Activated naive CD4-positive, alpha-beta T cell treated with anti-CD3 and anti-CD28 coated beads for 36 hours (primary cell): ENCODE data around the gene ARL4C. TPM values are rescaled to one million over a fixed set of nuclear protein-coding genes. Genes with fewer than 3 reads are reported as not detected.
A peak's percentile ranks its signal among the peaks of the same experiment; 100 is the strongest.
"Not testable (repeated sequence)": the region's sequence is repeated elsewhere in the genome, so short reads cannot be mapped to it uniquely, and the experiment has no call there.

ENCODE experiments used
- CTCF ChIA-PET: fragments of 350-600 bp; sonication (Branson Sonifier 250); formaldehyde crosslinking; loops from one replicate; lab custom pipeline; 2021; ENCODE audit warnings: antibody characterized with exemption; lab: Charles Lee
- DNase-seq: peaks from one replicate; pipeline ENCODE4 v3.0.0-alpha.2; 2020
- H3K27ac Mint-ChIP-seq: one replicate; pipeline ENCODE4 v1.8.0; 2021; ENCODE audit warnings: mild to moderate bottlenecking, mixed read lengths
- H3K27me3 Mint-ChIP-seq: one replicate; pipeline ENCODE4 v1.8.0; 2021; ENCODE audit warnings: low read depth, mixed read lengths
- H3K36me3 Mint-ChIP-seq: one replicate; pipeline ENCODE4 v1.8.0; 2021; ENCODE audit warnings: low read depth, mixed read lengths
- H3K4me1 Mint-ChIP-seq: one replicate; pipeline ENCODE4 v1.8.0; 2021; ENCODE audit warnings: low read depth, mixed read lengths
- H3K4me3 Mint-ChIP-seq: one replicate; pipeline ENCODE4 v1.8.0; 2021; ENCODE audit warnings: mild to moderate bottlenecking, moderate library complexity, mixed read lengths
- H3K9me3 Mint-ChIP-seq: one replicate; pipeline ENCODE4 v1.8.0; 2021; ENCODE audit warnings: mixed read lengths
- intact Hi-C: fragments of 100-400 bp; cut with micrococcal nuclease; formaldehyde crosslinking; loops from one replicate; pipeline ENCODE4 v1.15.1; 2023
- total RNA-seq, 2 experiments: library from RNA; stranded (reverse); gene quantifications; one replicate each; pipeline ENCODE4 v1.2.3, GENCODE V29; 2021

ARL4C gene
- total RNA-seq, 2 experiments from 2014 or later, result 24.2 to 24.9 TPM

DNA sequence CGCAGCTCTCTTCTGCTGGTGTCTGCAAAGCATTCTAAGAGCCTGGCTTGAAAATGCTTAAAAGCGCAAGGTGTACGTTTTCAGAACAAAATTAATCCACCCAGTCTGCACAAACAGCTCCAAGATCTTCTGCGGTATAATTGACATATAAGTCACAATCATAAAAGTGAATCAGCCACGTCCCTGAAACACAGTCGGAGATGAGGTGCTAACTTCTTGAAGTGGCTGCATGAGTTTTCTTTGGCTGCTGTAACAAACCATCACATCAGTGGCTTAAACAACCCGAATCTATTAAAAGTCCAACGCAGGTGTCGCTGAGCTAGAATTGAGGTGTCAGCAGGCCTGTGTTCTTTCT, 32.6 kb downstream of the ARL4C start:
- Mint-ChIP-seq H3K9me3 (no peaks in the 10 kb centered on the region), H3K4me1 (peaks cover 72% of the 10 kb centered on the region), H3K27me3 (no peaks in the 10 kb centered on the region), H3K27ac (peak overlapping the region; percentile 89), H3K4me3 (peak overlapping the region; percentile 72), H3K36me3 (no peaks in the 10 kb centered on the region)
- intact Hi-C loops, result loop anchor here (1.0 kb wide), 7 partner anchors 10 to 172 kb away; no protein-coding TSS in a partner anchor
- CTCF ChIA-PET, result interaction anchor here (0.6 to 2.9 kb wide), 7 partner anchors 12 to 157 kb away, joined by 3 to 11 read pairs (median 6); no protein-coding TSS in a partner anchor
- DNase-seq, result peak; percentile 59

DNA sequence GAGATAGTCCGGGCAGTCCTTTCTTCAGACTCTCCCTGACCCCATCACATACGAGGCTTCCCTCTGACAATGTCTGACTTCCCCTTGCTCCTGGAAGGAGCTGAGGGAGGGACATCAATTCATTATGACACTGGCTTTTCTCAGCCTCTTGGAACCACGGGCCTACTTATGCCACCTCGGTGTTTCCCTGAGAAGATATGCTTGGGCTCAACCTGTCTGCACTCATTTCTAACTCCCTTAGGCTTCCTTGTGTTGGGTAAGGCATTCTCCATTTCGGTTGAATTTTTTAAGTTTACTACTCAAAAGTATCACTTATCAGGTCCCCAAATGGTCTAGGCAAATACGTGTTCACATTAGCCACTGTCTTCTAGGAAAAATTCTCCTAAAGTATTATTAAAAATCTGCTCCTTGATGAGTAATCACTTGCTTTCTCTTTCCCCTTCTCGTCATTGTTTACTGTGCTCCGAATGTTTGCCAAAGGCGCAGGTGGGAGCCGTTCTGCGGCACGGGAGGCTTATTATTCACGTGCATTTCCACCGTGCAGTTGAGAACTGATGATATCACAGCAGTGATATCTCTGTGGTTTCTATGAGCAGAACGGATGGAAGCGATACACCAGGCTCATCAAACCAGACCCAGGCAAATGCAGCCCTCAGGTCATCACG, 33.1 kb downstream of the ARL4C start:
- CTCF ChIA-PET, result interaction anchor here (0.6 to 2.9 kb wide), 5 partner anchors 12 to 32 kb away, joined by 3 to 11 read pairs (median 7); no protein-coding TSS in a partner anchor
- Mint-ChIP-seq H3K9me3 (no peaks in the 10 kb centered on the region), H3K27ac (peak overlapping the region; percentile 89), H3K36me3 (no peaks in the 10 kb centered on the region), H3K4me3 (peak overlapping the region; percentile 72), H3K4me1 (peaks cover 73% of the 10 kb centered on the region), H3K27me3 (no peaks in the 10 kb centered on the region)
- intact Hi-C loops, result loop anchor here (1.0 kb wide), 7 partner anchors 9 to 171 kb away; no protein-coding TSS in a partner anchor
- DNase-seq, result peak; percentile 83

DNA sequence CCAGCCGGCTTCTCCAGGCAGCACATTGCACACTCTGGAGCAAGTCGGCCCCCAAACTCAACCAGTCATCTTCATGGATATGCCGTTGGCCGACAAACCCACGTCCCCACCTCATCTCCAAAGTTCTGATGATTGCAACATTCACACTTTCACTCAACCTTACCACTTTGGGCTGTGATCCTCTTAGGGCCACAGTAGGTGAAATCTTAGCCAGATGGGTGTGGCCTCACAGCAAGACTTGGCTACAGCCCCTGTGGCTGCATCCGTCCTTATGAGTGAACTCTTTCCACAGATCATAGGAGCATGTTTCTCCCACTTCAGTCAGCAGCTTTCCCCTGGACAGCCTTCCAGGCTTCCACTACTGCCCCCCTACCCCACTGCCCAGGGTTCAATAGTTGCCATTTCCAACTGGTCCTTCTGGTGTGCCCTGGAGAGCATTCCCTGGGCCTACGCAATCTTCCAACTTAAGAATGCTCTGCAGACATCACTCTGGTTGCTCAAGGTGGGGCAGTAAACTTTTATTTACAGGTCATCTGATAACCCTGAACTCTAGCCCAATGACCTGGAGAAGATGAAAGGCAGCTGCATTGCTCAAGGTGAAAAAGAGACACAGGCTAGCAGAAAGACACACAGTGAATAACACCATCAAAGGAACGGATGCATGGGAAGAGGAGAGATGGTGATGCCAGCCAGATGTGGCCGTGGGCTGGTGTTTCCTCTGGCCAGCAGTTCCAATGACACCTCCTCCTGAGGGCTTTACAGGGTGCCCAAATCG, 34.5 kb downstream of the ARL4C start:
- H3K9me3 Mint-ChIP-seq, result peaks cover 8% of the 10 kb centered on the region
- CTCF ChIA-PET, result interaction anchor here (0.6 to 1.1 kb wide), 2 partner anchors 13 to 67 kb away, joined by 3 to 4 read pairs; no protein-coding TSS in a partner anchor
- H3K27me3 Mint-ChIP-seq, result no peaks in the 10 kb centered on the region
- H3K4me3 Mint-ChIP-seq, result no peak overlapping the region
- DNase-seq, result no peak
- intact Hi-C loops, result no loop called here
- peaks cover 3% of the 10 kb centered on the region for H3K36me3 Mint-ChIP-seq
- no peak overlapping the region for H3K27ac Mint-ChIP-seq
- H3K4me1 Mint-ChIP-seq, result peaks cover 73% of the 10 kb centered on the region

DNA sequence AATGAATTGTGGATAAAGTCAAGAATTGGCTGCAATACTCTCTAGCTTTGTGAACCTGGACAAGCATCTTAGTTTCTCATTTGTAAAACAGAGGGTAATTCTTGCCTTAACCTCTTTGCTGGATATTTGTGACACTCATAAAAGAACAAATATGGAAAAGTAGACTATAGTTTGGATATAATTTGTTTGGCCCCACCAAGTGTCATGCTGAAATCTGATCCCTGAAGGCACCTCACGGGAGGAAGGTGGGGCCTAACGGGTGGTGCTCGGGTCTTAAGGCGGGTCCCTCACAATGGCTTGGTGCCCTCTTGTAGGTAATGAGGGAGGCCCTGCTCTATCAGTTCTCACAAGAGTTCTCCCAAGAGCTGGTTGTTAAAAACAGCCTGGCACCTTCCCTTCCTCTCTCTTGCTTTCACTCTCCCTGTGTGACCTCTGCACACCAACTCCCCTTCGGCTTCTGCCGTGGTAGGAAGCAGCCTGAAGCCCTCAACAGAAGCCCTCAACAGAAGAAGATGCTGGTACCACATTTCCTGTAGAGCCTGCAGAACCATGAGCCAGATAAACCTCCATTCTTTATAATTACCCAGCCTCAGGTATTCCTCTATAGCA, 37.4 kb downstream of the ARL4C start:
- no peaks in the 10 kb centered on the region for H3K27me3 Mint-ChIP-seq
- peaks cover 71% of the 10 kb centered on the region for H3K4me1 Mint-ChIP-seq
- CTCF ChIA-PET, result interaction anchor here (0.5 to 1.3 kb wide), 3 partner anchors 21 to 125 kb away, joined by 3 to 4 read pairs (median 3); no protein-coding TSS in a partner anchor
- peak overlapping the region; percentile 14 for H3K4me3 Mint-ChIP-seq
- intact Hi-C loops, result no loop called here
- peaks cover 8% of the 10 kb centered on the region for H3K9me3 Mint-ChIP-seq
- H3K27ac Mint-ChIP-seq, result no peak overlapping the region
- DNase-seq, result no peak
- H3K36me3 Mint-ChIP-seq, result peaks cover 3% of the 10 kb centered on the region

DNA sequence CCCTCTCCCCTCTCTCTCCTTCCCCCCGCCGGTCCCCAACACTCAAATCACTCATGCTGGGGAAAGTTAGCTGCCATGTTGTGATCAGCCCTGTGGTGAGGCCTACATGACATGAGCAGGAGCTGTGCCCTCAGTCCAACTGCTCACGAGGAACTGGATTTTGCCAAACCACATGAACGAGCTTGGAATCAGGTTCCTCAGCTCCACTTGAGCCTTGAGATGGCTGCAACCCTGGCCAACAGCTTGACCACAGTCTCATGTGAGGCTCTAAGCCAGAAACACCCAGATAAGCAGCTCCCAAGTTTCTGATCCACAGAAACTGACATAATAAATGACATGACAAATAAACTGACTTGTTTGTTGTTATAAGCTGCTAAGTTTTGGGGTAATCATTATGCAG, 38.4 kb downstream of the ARL4C start:
- Mint-ChIP-seq H3K4me3 (no peak overlapping the region), H3K4me1 (peaks cover 63% of the 10 kb centered on the region), H3K27me3 (no peaks in the 10 kb centered on the region), H3K9me3 (peaks cover 8% of the 10 kb centered on the region), H3K27ac (peak overlapping the region; percentile 43), H3K36me3 (peaks cover 3% of the 10 kb centered on the region)
- DNase-seq, result no peak
- intact Hi-C loops, result no loop called here
- CTCF ChIA-PET, result interaction anchor here (0.6 to 1.3 kb wide), 3 partner anchors 12 to 601 kb away, joined by 3 to 4 read pairs (median 3); no protein-coding TSS in a partner anchor

DNA sequence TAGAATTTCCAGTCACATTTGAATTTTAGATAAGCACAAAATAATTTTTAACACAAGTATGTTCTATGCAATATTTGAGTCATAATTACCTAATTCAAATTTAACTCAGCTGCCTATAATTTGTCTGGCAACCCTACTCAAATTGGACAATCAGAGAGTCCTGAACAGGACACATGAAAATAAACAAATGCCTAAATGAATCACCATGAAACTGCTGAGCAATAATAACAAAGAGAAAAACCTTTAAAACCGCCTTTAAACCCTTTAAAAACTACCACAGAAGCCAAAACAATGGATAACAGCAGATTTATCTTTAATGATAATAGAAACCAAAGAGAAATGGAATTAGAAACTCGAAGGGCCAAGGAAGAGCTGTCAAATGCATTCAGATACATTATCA, 39.5 kb downstream of the ARL4C start:
- Mint-ChIP-seq H3K36me3 (peaks cover 3% of the 10 kb centered on the region), H3K4me1 (peaks cover 62% of the 10 kb centered on the region), H3K9me3 (peaks cover 8% of the 10 kb centered on the region), H3K4me3 (no peak overlapping the region), H3K27me3 (no peaks in the 10 kb centered on the region), H3K27ac (no peak overlapping the region)
- intact Hi-C loops, result no loop called here
- CTCF ChIA-PET, result interaction anchor here (0.7 to 0.9 kb wide), 3 partner anchors 18 to 169 kb away, joined by 3 to 4 read pairs (median 3); no protein-coding TSS in a partner anchor
- no peak for DNase-seq

- intact Hi-C loops, H3K27me3 Mint-ChIP-seq, H3K36me3 Mint-ChIP-seq, H3K9me3 Mint-ChIP-seq: not testable (repeated sequence)
- H3K4me3 Mint-ChIP-seq, result peak overlapping the region; percentile 44
- DNase-seq, result peak; percentile 50
- peaks cover 70% of the 10 kb centered on the region for H3K4me1 Mint-ChIP-seq
- CTCF ChIA-PET, result interaction anchor here (1.0 to 2.5 kb wide), 6 partner anchors 26 to 165 kb away, joined by 3 to 10 read pairs (median 5); no protein-coding TSS in a partner anchor
- H3K27ac Mint-ChIP-seq, result peak overlapping the region; percentile 96
Measured at GRCh38 chr2:234455246-234455645, 41.6 kb downstream of the ARL4C start.

DNA sequence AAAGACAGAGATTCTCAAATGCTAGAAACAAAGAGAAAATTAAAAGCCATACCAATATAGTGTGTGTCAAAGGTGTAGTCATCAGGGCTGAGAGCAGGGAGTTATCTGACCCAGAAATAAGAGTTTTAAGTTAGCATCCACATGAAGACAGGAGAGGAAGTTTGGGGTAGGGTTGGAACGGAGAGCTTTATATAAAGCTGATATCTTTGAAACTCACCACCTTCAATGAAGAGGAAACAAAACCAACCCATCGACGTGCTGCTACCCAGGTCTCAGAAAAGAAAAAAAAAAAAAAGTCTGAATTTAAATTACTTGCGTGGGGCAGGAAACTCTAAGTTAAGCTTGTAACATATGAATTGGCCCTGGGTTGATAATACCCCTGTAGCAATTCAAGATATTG, 42.4 kb downstream of the ARL4C start:
- no peaks in the 10 kb centered on the region for H3K27me3 Mint-ChIP-seq
- H3K4me3 Mint-ChIP-seq, result peak overlapping the region; percentile 78
- peak overlapping the region; percentile 96 for H3K27ac Mint-ChIP-seq
- H3K36me3 Mint-ChIP-seq, result peaks cover 9% of the 10 kb centered on the region
- peak; percentile 33 for DNase-seq
- H3K9me3 Mint-ChIP-seq, result peaks cover 8% of the 10 kb centered on the region
- intact Hi-C loops, result loop anchor here (1.0 kb wide), 3 partner anchors 10 to 35 kb away; no protein-coding TSS in a partner anchor
- CTCF ChIA-PET, result interaction anchor here (0.8 to 2.5 kb wide), 10 partner anchors 12 to 166 kb away, joined by 3 to 10 read pairs (median 4); no protein-coding TSS in a partner anchor
- peaks cover 70% of the 10 kb centered on the region for H3K4me1 Mint-ChIP-seq

DNA sequence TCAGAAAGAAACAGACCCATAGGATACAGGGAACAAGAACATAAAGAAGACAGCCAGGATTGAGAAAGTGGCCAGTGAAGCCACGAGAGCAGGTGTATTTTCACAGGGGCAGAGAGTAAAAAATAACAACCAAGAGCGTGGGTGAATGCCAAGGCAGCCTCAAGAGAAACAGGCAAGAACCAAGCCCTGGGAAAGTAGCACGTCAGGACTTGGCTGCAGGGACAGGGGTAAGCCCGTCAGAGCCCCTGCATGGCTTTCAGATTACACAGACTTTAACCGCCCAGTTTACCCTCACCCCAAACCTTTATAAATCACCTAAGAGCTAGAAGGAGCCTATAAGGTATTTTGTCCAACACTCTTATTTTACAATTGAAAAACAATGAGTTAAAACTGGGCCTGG, 43.7 kb downstream of the ARL4C start:
- H3K4me1 Mint-ChIP-seq, result peaks cover 66% of the 10 kb centered on the region
- CTCF ChIA-PET, result interaction anchor here (0.7 to 3.5 kb wide), 8 partner anchors 11 to 164 kb away, joined by 3 to 16 read pairs (median 4); partner anchors contain the start of gene ARL4C
- H3K9me3 Mint-ChIP-seq, result peaks cover 5% of the 10 kb centered on the region
- H3K27me3 Mint-ChIP-seq, result no peaks in the 10 kb centered on the region
- peaks cover 7% of the 10 kb centered on the region for H3K36me3 Mint-ChIP-seq
- intact Hi-C loops, result no loop called here
- H3K27ac Mint-ChIP-seq, result peak overlapping the region; percentile 96
- H3K4me3 Mint-ChIP-seq, result peak overlapping the region; percentile 78
- DNase-seq, result peak; percentile 62

DNA sequence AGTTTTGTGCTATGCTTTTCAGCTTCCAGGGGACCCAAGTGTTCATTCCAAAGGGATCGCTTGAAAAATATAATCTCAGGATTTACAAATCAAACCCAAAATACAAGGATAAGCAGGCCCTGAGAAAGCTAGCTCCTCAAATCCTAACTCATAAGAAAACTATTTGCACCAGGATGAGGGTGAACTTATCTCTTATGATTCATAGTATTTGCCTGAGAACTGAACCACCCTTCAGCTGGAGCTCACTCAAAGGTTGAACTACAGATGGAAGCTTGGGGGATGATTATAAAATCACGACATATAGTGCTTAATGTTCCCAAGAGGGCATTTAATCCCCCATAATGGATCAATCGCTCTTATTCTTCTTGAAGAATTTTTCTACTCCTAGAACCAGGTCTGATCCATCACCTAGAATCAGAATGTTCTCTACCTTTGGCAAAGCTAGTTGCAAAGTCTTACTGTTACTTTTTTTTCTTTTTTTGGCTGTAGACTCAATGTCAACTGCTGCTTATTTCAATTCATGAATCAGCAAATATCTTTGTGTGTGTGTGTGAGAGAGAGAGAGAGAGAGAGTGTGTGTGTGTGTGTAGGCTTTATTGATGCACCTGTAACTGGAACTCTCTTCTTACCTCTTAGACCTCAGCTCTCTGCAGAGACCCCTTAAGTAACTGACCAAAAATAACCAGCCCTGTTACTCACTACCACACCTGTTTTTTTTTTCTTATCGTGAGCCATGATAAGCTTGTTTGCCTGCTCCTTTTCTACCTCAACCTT, 44.8 kb downstream of the ARL4C start:
- Mint-ChIP-seq H3K9me3 (no peaks in the 10 kb centered on the region), H3K4me1 (peaks cover 73% of the 10 kb centered on the region), H3K4me3 (peak overlapping the region; percentile 78), H3K36me3 (peaks cover 6% of the 10 kb centered on the region), H3K27me3 (no peaks in the 10 kb centered on the region), H3K27ac (peak overlapping the region; percentile 96)
- CTCF ChIA-PET, result interaction anchor here (0.6 to 3.5 kb wide), 13 partner anchors 13 to 163 kb away, joined by 3 to 16 read pairs (median 4); partner anchors contain the start of gene ARL4C
- intact Hi-C loops, result loop anchor here (1.0 kb wide), 3 partner anchors 23 to 160 kb away; no protein-coding TSS in a partner anchor
- no peak for DNase-seq

DNA sequence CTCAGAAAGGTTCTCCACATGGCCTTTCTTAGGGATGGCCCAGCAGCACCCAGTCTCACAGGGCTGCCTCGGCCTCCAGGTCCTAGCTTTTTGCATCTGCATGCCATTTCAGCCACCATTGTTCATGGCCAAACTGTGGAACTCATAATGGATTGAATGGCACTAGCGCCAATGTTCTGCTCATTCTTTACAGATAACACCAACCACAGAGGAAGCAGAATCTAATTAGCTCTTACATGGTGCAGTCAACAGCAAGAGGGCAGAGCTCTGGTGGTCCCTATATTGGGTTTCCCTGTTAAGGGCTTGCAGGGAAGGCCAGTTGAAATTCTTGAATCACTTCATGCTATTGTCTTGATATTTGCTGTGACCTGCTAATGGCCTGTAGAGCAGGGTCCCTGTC, 45.6 kb downstream of the ARL4C start:
- no peaks in the 10 kb centered on the region for H3K9me3 Mint-ChIP-seq
- H3K27me3 Mint-ChIP-seq, result no peaks in the 10 kb centered on the region
- H3K4me3 Mint-ChIP-seq, result peak overlapping the region; percentile 41
- DNase-seq, result no peak
- CTCF ChIA-PET, result interaction anchor here (0.6 to 3.5 kb wide), 8 partner anchors 13 to 248 kb away, joined by 3 to 16 read pairs (median 4); no protein-coding TSS in a partner anchor
- peak overlapping the region; percentile 96 for H3K27ac Mint-ChIP-seq
- peaks cover 75% of the 10 kb centered on the region for H3K4me1 Mint-ChIP-seq
- intact Hi-C loops, result no loop called here
- peaks cover 10% of the 10 kb centered on the region for H3K36me3 Mint-ChIP-seq
